Thoracic aorta endothelial cell (primary cell): Measurements from ENCODE around the gene CACNA1D. TPM values are rescaled to one million over a fixed set of nuclear protein-coding genes. Genes with fewer than 3 reads are reported as not detected.

Experiments used
- small RNA-seq: library from RNA; depleted of rRNA; stranded (forward); fragments of <200 nt; gene quantifications from one replicate; pipeline ENCODE3, GENCODE V24; 2012
- total RNA-seq: library from RNA; depleted of rRNA; stranded (reverse); fragments of >200 nt; gene quantifications from 2 replicates; pipeline ENCODE4 v1.2.3, GENCODE V29; 2012

The CACNA1D gene
- under 0.01 TPM in 1 of 2 replicates, not detected in the other for total RNA-seq

DNA sequence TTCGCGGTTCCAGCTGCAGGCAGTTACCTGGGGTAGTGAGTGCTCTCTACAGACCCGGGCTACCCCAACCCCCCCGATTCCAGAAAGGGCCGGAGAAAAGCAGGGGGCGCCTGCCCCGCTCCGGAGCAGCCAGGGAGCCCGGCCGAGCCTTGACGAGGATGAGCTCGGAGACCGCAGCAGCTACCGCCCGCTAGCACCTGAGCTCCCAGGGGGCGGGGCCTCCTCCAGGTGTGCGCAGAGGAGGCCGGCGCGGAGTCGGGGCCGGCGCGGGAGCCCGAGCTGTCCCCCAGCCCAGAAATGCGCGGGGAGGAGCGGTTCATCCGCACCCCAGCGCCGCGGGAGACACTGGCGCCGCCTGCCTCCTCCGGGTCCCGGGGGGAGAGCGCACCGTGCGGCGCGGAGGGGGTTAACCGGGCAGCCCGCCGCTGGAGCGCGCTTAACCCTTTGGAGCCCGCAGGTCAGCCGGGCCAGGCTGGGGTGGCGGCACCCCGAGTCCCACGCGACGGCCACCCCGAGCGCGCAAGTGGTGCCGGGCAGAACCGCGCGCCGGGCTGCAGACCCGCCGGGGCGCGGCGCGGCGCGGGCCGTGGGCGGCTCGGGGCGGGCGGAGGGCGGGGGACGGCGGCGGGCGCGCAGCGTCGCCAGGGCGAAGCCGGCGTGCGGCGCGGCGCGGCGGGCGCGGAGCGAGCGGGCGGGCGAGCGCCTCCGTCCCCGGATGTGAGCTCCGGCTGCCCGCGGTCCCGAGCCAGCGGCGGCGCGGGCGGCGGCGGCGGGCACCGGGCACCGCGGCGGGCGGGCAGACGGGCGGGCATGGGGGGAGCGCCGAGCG is at the start of gene CACNA1D:
Gene CACNA1D (plus strand): TSS at position 649 of the 829 bp plus-strand sequence. CDS start 556 bp downstream, outside the sequence.

DNA sequence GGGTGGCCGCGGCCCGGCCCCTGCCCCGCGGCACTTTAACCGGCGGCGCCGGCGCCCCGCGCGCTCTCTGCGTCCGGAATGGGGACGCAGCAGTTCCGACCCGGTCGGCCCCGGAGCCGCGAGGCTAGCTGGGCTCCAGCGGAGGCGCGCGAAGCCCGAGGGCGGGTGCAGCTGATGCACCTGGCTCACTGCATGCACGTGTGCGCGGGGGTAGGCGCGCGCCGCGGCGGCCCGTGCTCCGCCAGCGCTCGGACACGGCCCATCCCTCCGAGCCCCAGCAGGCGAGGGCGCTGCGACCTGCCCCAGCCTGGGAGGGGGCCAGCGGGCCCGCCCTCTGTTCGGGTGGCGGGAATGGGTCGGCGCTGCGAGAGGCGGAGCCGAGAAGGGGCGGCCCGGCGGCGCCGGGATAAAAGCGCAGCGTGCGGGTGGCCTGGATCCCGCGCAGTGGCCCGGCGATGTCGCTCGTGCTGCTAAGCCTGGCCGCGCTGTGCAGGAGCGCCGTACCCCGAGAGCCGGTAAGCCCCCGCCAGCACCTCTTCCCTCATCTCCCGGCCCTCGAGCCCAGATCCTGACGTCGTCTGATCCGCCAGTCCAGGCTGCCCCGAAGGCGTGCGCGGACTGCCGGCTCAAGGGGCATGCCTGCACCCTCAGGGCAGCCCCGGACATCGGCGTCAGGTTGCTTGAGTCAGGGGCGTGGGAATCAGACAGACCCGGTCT is 351.9 kb downstream of the CACNA1D start, which contains the start of the genes CHDH and IL17RB:
Gene CHDH (minus strand): TSS at position 286 of the 717 bp plus-strand sequence. CDS start 22,411 bp downstream, outside the sequence.
Gene IL17RB (plus strand): TSS at position 435 of the 717 bp plus-strand sequence. CDS start 21 bp downstream, at position 456.

Small RNA genes lying within 50 kb of the gene (small RNA-seq; reads per million reads assigned to genes)
- gene AC012467.1: not detected
- 8.7 reads per million, percentile 90 among the genes with 10 or more reads in this experiment for gene RF00154

Other genes starting within 250 kb of the CACNA1D start
- gene TKT, start 238.6 kb upstream of the CACNA1D start, total RNA-seq: 535 and 695 TPM in 2 replicates
- gene DCP1A, start 147.1 kb upstream of the CACNA1D start, total RNA-seq: 32.0 and 32.3 TPM in 2 replicates